ENCODE results near the gene TMEM151B.

Gene TMEM151B

DNA sequence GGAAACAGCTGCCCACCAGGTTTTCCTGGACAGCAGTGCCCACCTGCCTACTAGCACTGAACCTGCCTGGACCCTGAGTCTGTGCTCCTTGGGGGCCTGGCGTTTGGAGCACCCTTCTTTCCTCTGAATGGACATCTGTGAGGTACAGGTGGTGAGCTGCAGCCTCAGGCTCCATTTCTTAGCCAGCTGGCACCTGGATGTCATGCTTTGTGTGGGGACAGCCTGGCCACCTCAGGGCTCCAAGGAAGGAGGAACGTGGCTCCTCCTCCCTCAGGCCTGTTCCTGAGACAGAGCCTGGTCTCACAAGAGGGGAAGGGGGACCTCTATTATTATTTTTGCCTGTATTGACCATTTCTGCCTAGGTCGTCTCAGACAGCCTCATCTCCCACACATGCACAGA, 8.1 kb downstream of the TMEM151B start:
- no peak overlapping the region for H3K9ac ChIP-seq (ENCODE audit: low read length)
- H3K36me3 ChIP-seq (replicated peaks; ENCODE audit: low read depth, low read length) = no peaks in the 10 kb centered on the region
- H3K4me3 ChIP-seq (ENCODE audit: low read length) = no peak overlapping the region
- H4K20me1 ChIP-seq (ENCODE audit: insufficient read depth, low read length) = no peaks in the 10 kb centered on the region
- H3K4me1 ChIP-seq (ENCODE audit: low read length) = no peaks in the 10 kb centered on the region
- peaks cover 23% of the 10 kb centered on the region for H3K27me3 ChIP-seq (ENCODE audit: low read depth, low read length)
- no peaks in the 10 kb centered on the region for H3K79me2 ChIP-seq (ENCODE audit: low read length)
- TF ChIP-seq, protein P1, sequence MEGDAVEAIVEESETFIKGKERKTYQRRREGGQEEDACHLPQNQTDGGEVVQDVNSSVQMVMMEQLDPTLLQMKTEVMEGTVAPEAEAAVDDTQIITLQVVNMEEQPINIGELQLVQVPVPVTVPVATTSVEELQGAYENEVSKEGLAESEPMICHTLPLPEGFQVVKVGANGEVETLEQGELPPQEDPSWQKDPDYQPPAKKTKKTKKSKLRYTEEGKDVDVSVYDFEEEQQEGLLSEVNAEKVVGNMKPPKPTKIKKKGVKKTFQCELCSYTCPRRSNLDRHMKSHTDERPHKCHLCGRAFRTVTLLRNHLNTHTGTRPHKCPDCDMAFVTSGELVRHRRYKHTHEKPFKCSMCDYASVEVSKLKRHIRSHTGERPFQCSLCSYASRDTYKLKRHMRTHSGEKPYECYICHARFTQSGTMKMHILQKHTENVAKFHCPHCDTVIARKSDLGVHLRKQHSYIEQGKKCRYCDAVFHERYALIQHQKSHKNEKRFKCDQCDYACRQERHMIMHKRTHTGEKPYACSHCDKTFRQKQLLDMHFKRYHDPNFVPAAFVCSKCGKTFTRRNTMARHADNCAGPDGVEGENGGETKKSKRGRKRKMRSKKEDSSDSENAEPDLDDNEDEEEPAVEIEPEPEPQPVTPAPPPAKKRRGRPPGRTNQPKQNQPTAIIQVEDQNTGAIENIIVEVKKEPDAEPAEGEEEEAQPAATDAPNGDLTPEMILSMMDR (IDR thresholded peaks at IDR 0.05; ENCODE audit: low read depth, low read length) = no peak
- H3K27ac ChIP-seq (ENCODE audit: low read length) = no peak overlapping the region
- no peaks in the 10 kb centered on the region for H3K9me3 ChIP-seq (ENCODE audit: insufficient read depth, low read length)
- H3K4me2 ChIP-seq (ENCODE audit: low read length) = no peak overlapping the region
- no peak overlapping the region for H2AFZ ChIP-seq (ENCODE audit: low read depth, low read length)

DNA sequence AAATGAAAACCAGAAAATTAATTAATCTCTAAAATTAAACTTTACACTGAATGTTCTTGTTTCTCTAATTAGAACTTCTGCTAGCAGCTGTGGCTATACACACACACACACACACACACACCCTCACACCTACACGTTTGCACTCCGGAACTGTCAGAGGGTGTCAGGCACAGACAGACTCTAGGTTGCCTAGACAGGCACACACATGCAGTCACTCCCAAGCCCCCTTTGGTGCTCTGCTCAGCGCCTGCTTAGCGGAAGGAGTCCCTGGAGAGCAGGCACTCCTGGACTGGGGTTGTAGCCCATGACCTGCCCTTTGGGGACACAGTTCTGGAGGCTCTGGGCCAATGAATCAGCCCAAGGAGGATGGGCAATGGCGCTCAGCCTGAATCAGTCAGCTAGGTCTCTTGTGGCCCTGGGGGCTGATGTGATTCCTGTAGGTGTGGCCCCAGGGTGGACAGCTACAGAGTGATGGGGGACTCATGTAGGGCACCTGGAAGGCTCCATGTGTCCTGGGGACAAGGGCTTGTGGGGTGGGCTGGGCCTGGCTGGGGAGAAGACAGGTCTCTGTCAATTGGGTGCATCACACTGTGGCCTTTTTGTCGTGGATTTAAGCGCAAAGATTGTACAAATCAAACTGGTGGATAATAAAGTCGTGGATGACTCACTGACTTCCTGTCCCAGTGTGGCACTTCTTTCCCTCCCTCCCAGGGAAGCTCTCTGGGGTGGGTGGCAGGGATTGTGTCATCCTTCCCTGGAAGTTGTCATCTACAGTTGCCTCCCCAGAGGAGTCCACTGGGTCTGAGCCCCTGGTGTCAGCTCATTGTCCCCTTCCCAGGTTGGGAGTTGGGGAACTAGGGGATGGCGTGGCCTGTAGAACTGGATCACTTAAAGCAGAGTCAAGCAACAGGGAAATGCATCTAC, 8.8 kb downstream of the TMEM151B start:
- no peak overlapping the region for H3K27ac ChIP-seq (ENCODE audit: low read length)
- H3K4me1 ChIP-seq (ENCODE audit: low read length) = no peaks in the 10 kb centered on the region
- H3K79me2 ChIP-seq (ENCODE audit: low read length) = no peaks in the 10 kb centered on the region
- no peak overlapping the region for H3K9ac ChIP-seq (ENCODE audit: low read length)
- H3K9me3 ChIP-seq (ENCODE audit: insufficient read depth, low read length) = no peaks in the 10 kb centered on the region
- H3K4me2 ChIP-seq (ENCODE audit: low read length) = no peak overlapping the region
- no peaks in the 10 kb centered on the region for H3K36me3 ChIP-seq (replicated peaks; ENCODE audit: low read depth, low read length)
- TF ChIP-seq, protein P1 (IDR thresholded peaks at IDR 0.05; ENCODE audit: low read depth, low read length) = no peak
- TF ChIP-seq EZH2phosphoT487 (IDR thresholded peaks at IDR 0.05; ENCODE audit: low read depth) = no peak
- no peaks in the 10 kb centered on the region for H4K20me1 ChIP-seq (ENCODE audit: insufficient read depth, low read length)
- H3K4me3 ChIP-seq (ENCODE audit: low read length) = no peak overlapping the region
- H3K27me3 ChIP-seq (ENCODE audit: low read depth, low read length) = peaks cover 30% of the 10 kb centered on the region
- H2AFZ ChIP-seq (ENCODE audit: low read depth, low read length) = no peak overlapping the region

DNA sequence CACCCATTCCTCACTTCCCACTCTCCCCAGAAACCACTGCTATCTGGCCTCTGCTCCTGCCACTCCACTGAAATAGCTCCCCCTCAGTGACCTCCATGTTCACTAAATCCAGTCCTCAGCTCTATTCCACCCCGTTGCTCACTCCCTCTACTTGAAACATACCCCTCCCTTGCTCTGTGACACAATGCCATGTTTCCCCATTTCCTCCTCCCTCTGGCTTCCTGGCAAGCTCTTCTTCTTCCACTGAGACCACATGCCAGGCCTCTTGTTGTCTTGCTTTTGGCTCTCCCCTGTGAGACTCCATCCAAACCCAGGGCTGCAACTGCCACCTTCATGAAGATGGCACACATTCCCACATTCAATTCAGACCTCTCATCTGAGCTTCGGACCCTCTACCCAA, 13.9 kb downstream of the TMEM151B start:
- no peak for TF ChIP-seq EZH2phosphoT487 (IDR thresholded peaks at IDR 0.05; ENCODE audit: low read depth)
- TF ChIP-seq, protein P1 (IDR thresholded peaks at IDR 0.05; ENCODE audit: low read depth, low read length) = no peak
- Histone ChIP-seq H3K4me1 (ENCODE audit: low read length) (no peaks in the 10 kb centered on the region), H2AFZ (ENCODE audit: low read depth, low read length) (no peak overlapping the region), H3K27ac (ENCODE audit: low read length) (no peak overlapping the region), H3K27me3 (ENCODE audit: low read depth, low read length) (peaks cover 59% of the 10 kb centered on the region), H3K4me3 (ENCODE audit: low read length) (no peak overlapping the region), H3K9me3 (ENCODE audit: insufficient read depth, low read length) (no peaks in the 10 kb centered on the region), H4K20me1 (ENCODE audit: insufficient read depth, low read length) (no peaks in the 10 kb centered on the region), H3K79me2 (ENCODE audit: low read length) (no peaks in the 10 kb centered on the region), H3K4me2 (ENCODE audit: low read length) (no peak overlapping the region), H3K9ac (ENCODE audit: low read length) (no peak overlapping the region), H3K36me3 (replicated peaks; ENCODE audit: low read depth, low read length) (no peaks in the 10 kb centered on the region)

DNA sequence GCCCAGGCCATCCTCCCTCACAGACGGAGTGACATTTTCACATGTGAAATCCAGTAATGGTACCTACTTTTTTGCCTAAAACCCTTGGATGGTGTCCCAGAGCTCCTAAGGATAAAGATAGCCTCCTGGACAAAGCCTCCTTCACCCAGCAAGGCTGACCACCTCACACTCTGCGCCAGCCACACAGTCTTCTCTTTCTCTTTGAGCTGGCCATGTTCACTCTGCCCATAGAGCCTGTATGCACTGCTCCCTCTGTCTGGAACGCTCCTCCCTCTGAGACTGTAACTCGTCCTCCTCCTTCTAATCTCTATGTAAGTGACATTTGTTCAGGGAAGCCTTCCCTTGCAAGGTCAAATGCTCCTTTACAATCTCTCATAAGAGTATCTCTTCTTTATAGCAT, 14.6 kb downstream of the TMEM151B start:
- Histone ChIP-seq H3K27me3 (ENCODE audit: low read depth, low read length) (peaks cover 65% of the 10 kb centered on the region), H3K36me3 (replicated peaks; ENCODE audit: low read depth, low read length) (no peaks in the 10 kb centered on the region), H2AFZ (ENCODE audit: low read depth, low read length) (no peak overlapping the region), H3K9me3 (ENCODE audit: insufficient read depth, low read length) (no peaks in the 10 kb centered on the region), H3K79me2 (ENCODE audit: low read length) (no peaks in the 10 kb centered on the region), H3K4me1 (ENCODE audit: low read length) (no peaks in the 10 kb centered on the region), H3K4me3 (ENCODE audit: low read length) (no peak overlapping the region), H4K20me1 (ENCODE audit: insufficient read depth, low read length) (no peaks in the 10 kb centered on the region), H3K9ac (ENCODE audit: low read length) (no peak overlapping the region), H3K4me2 (ENCODE audit: low read length) (no peak overlapping the region), H3K27ac (ENCODE audit: low read length) (no peak overlapping the region)
- TF ChIP-seq, protein P1 (IDR thresholded peaks at IDR 0.05; ENCODE audit: low read depth, low read length) = no peak
- TF ChIP-seq EZH2phosphoT487 (IDR thresholded peaks at IDR 0.05; ENCODE audit: low read depth) = no peak

Measured in OCI-LY3 (cell line).